Testis (tissue), 2 donors: ENCODE data around the gene SLC1A1.

Experiments
- CTCF ChIP-seq, 3 experiments: fragments of 450-650 bp in 2 of 3; fragments of 200-600 bp in 1 of 3; sonication (generic) in 1 of 3; IDR thresholded peaks; one replicate each; pipeline ENCODE4 v1.5.1; 2016 to 2019; ENCODE audit warnings: antibody characterized with exemption in 3 of 3, mild to moderate bottlenecking in 2 of 3, moderate library complexity in 1 of 3
- POLR2A ChIP-seq: fragments of 450-650 bp; IDR thresholded peaks from one replicate; pipeline ENCODE4 v1.6.1; 2017; ENCODE audit warnings: antibody characterized with exemption, mild to moderate bottlenecking, moderate library complexity

- no peak for TF ChIP-seq CTCF (IDR thresholded peaks at IDR 0.05)
- no peak for TF ChIP-seq POLR2A
These were observed 88.7 kb downstream of the SLC1A1 start for GRCh38 chr9:4579001-4579400.
